WI38 (cell line): Measurements from ENCODE around the gene PRR5.

ENCODE experiments used
- H3K4me3 ChIP-seq: 2 replicates; pipeline ENCODE4 v1.5.1; 2011; ENCODE audit warnings: low read depth, mild to moderate bottlenecking, control low read depth, low read length
- TF ChIP-seq, protein P1 (sequence below): IDR thresholded peaks from 2 replicates; pipeline ENCODE4 v1.5.1; 2012; ENCODE audit warnings: low read depth, mild to moderate bottlenecking, control low read depth, low read length

Gene PRR5

DNA sequence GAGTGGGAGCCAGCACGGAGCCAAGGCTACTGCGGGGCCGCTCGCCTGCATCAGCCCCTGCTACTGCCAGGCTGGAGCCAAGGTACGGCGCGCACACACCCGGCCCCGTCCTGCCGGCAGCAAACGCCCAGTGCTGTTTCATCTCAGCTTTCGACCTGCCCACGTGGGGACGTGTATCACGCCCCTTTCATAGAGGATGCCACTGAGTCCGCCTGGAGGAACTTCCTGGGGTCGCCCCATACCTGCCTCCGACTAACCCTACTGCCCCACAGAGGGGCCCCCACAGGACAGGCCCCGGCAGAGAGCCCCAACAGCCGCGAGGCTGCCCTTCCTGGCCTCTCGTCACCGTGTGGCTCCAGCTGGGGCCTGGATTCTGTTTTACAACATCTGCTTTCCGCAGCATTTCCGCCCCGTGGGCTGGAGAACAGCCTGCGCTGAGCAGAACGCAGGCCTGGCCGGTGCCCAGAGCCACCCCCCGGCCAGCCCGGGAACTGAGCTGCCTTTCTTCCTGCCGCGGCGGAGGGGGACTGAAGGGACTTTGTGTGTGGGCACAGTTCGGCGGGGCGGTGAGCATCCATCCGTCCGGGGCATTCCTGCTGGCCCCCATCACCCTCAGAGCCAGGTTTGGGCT, 27.5 kb downstream of the PRR5 start:
- TF ChIP-seq, protein P1, sequence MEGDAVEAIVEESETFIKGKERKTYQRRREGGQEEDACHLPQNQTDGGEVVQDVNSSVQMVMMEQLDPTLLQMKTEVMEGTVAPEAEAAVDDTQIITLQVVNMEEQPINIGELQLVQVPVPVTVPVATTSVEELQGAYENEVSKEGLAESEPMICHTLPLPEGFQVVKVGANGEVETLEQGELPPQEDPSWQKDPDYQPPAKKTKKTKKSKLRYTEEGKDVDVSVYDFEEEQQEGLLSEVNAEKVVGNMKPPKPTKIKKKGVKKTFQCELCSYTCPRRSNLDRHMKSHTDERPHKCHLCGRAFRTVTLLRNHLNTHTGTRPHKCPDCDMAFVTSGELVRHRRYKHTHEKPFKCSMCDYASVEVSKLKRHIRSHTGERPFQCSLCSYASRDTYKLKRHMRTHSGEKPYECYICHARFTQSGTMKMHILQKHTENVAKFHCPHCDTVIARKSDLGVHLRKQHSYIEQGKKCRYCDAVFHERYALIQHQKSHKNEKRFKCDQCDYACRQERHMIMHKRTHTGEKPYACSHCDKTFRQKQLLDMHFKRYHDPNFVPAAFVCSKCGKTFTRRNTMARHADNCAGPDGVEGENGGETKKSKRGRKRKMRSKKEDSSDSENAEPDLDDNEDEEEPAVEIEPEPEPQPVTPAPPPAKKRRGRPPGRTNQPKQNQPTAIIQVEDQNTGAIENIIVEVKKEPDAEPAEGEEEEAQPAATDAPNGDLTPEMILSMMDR = peak; percentile 35; the same call in 1 of the 2 replicates
- H3K4me3 ChIP-seq = no peak overlapping the region

DNA sequence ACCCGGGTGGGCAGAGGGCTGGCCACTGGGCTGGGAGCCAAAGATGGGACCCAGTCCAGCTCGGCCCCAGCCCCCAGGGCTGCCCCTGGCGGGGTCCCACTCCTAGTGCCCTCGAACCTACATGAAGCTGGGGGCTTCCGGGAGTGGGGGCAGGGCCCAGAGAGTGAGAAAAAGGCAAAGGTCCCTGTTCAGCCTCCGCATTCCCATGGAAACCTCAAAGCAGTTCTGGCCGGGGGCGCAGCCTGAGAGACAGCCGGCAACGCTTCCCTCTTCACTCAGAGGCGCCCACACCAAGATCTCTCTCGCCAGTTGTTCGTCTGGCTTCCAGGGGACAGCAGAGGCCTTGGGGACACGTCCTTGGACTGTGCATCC, 28.0 kb downstream of the PRR5 start:
- H3K4me3 ChIP-seq = no peak overlapping the region
- TF ChIP-seq, protein P1 = no peak

GRCh38 chr22:44730490-44731356, 28.7 kb downstream of the PRR5 start:
- no peak overlapping the region for H3K4me3 ChIP-seq
- TF ChIP-seq, protein P1 = no peak

GRCh38 chr22:44731357-44731970, 29.5 kb downstream of the PRR5 start:
- TF ChIP-seq, protein P1 = no peak
- H3K4me3 ChIP-seq = no peak overlapping the region

GRCh38 chr22:44732017-44732561, 30.1 kb downstream of the PRR5 start:
- TF ChIP-seq, protein P1 = no peak
- no peak overlapping the region for H3K4me3 ChIP-seq

DNA sequence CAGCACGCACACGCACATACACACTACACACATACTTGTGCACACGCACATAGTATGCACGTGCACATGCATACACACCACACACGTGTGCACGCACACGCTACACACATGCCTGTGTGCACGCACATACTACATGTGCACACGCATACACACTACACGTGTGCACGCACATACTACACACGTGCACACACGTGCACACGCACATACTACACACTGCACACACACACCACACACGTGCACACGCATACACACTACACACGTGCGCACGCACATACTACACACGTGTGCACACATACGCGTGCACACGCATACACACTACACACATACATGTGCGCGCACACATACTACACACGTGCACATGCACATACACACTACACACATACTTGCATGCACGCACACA, 30.7 kb downstream of the PRR5 start:
- no peak overlapping the region for H3K4me3 ChIP-seq
- TF ChIP-seq, protein P1 = no peak
